Cardiac septum (tissue), 1 donor: ENCODE results near the gene CLDN18. TPM values are rescaled to one million over a fixed set of nuclear protein-coding genes. Genes with fewer than 3 reads are reported as not detected.

Experiments
- DNase-seq: peaks from one replicate; pipeline ENCODE4 v3.0.0-alpha.2; 2020; ENCODE audit warnings: low spot score
- intact Hi-C: fragments of 100-400 bp; cut with DNase I; formaldehyde crosslinking; loops from one replicate; pipeline ENCODE4 v1.14.0; 2022
- total RNA-seq: library from RNA; stranded (reverse); fragmentation: NEBNext Ultra II Directional; extraction: Animal tissue kit (Norgen Biotek cat#: 25700); gene quantifications from one replicate; pipeline ENCODE4 v1.2.1, GENCODE V29; 2021
- donor health status: DM: no; HTN: no; CAD: no.

Gene CLDN18
- total RNA-seq, 1 donor from 2014 or later: not detected

DNA sequence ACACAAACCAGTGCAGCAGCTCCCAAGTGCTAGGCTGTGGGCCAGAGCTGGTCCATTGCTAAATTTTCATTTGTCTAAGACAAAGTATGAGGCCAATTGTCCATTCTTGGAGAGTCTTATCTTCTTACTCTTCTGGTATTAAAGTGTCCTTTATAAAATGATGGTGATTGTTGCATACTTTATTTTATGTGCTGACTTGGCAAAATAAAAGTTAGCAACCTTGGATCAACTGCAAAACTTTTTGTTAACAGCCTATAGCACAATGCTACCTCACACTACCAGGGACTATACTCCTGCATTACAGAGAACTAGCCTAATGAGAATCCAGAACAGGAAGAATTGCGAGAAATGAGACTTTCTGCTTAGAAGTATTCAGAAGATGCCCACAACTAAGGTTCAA, 44.1 kb downstream of the CLDN18 start:
- intact Hi-C loops: loop anchor here (10.0 kb wide), 2 partner anchors 79 to 949 kb away; no protein-coding TSS in a partner anchor
- DNase-seq: no peak

DNA sequence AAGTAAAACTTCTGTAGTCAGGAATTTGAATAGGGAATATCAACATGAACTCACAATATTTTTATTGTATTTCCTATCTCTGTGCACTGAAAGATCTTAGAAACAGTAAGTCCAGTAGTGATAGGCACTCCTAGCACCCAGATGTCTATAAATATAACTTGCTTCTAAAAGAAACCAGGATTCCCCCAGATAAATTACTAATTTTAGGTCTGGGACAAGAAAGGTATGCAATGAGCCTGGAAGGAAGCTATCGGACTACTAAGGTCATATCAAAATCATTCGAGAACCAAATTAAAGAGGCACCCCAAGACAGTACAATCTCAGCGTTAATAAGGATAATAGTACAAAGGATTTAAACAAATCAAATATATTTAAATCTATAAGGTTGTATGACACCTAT, 47.4 kb downstream of the CLDN18 start:
- intact Hi-C loops: loop anchor here (10.0 kb wide), 2 partner anchors 83 to 953 kb away; no protein-coding TSS in a partner anchor
- DNase-seq: no peak

DNA sequence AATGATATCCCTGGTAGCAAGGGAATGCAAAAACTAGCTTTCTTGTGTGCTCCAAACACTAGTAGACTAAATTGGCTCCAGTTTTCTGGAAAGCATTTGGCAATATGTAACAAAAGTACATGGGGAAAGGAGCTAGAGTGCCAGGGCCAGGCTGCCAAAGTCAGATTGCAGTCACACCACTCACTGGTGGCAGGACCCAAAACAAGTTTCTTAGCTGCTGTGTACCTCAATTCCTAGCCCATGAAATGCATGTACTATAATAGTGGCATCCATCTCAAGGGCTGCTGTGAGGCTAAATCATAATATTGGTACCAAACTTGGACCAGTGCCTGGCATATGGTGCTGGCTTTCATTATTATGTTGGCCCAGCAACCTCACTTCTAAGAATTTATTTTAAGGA, 49.3 kb downstream of the CLDN18 start:
- intact Hi-C loops: loop anchor here (10.0 kb wide), 2 partner anchors 84 to 954 kb away; no protein-coding TSS in a partner anchor
- no peak for DNase-seq

DNA sequence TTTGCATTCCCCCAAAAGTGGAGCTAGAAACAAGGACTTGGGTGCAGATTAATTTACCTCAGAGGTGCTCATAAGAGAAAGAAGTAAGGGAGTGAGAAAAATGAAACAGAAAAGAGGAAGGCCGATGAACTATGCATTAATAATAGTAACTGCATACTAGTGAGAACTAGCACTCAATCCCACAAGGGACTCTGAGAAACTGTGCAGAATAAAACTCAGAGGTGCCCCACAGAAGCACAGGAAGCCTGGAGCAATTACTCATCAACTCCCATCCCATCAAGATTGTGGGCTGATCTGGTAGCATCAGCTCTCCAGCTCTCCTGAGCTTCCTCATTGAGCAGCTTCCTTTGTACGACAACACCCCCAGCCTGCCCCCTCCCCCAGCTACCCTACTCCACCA, 50.8 kb downstream of the CLDN18 start:
- intact Hi-C loops: loop anchor here (10.0 kb wide), 2 partner anchors 264 to 364 kb away; partner anchors contain the start of gene NME9
- no peak for DNase-seq

DNA sequence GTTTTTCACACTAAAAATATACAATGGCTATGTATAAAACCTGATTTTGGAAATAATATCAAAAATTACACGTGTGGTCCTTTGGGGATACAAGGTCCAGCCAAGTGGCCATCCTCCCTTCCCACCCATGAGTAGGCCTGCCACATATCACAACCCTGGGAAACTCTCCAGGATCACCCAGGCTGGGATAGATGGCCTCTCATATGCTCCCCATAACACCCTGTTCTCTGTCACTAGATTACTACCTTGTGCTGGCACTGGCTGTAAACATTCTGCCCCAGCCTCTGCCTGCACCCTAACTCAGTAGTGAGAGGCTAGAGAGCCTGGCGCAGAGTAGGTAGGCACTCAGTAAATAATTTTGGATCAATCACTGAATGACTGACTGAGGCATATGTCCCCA, 52.1 kb downstream of the CLDN18 start:
- DNase-seq: no peak
- intact Hi-C loops: loop anchor here (10.0 kb wide), 2 partner anchors 263 to 363 kb away; partner anchors contain the start of gene NME9

DNA sequence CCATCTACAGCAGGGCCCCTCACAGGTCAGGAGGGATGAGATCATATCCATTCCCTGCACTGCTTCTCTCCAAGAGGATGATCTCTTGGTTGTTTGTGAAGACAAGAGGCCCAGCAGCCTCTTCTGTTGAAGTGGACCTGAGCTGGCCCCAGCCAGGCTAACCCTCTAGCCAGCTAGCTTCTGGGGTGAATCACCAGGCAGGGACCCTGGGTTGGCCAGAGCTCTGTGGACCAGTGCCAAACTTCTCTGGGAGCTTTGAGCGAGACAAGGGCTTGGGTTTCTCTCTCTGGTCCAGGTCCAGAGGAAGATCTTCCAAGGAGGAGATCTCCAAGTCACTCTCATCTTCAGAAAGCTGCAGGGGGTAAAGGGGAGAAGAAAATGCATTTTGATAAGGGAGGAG, 52.7 kb downstream of the CLDN18 start:
- intact Hi-C loops: loop anchor here (10.0 kb wide), 2 partner anchors 262 to 362 kb away; partner anchors contain the start of gene NME9
- DNase-seq: no peak

DNA sequence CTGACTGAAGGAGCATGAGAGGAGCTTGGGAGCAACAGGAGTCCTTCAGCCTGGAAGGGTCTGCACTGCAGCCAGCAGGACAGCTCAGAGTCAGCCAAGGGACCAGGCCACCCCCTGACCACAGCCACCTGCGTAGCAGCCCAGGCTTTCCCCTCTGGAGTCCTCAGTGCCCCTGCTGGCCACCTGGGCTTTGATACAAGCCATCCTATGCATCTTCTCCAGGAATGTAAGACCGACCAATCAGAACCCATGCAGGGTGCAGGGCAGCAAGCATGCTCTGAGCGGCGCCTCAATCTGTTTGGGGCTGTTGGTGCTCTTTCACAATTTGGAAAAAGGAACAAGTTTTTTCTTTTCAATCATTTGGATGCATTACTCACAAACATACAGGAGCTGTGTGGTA, 53.5 kb downstream of the CLDN18 start:
- no peak for DNase-seq
- intact Hi-C loops: loop anchor here (10.0 kb wide), 2 partner anchors 261 to 361 kb away; partner anchors contain the start of gene NME9

DNA sequence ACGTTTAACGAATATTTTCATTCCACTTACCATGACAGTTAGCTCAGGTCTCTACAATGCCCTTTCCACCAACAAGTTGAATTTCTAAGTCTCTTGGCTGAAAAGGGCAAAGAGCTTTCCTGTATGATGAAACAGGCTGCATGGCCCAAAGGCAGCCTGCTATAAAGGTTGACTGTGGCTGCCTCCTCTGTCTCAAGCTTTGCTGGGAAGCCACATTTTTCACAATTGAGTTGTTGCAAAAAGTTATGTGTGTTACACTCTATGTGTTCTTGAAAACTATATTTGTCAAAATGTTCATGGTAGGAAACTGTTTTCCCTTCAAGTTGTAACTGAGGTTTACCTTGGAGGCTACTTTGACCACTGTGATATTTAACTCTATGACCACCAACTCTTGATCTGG, 56.0 kb downstream of the CLDN18 start:
- intact Hi-C loops: loop anchor here (5.0 to 10.0 kb wide), 3 partner anchors 106 to 359 kb away; partner anchors contain the start of genes DBR1 and NME9
- DNase-seq: no peak

DNA sequence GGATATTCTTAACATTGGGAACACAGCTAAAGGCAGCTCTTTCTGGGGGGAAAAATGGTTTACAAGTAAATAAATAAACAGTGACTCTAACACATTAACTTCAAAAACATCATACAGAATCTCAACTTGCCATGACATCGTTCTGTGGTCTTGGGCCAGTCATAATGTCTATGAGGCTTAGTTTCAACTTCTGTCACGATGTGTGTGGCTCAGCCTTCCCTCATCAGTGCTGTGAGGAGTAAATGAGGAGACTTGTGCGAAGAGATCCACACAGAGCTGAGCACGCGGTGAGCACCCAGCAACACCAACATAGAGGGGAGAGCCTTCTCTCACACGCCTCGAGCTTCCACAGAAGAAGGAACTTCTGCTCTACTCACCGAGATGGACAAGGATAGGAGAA, 56.4 kb downstream of the CLDN18 start:
- intact Hi-C loops: loop anchor here (5.0 to 10.0 kb wide), 3 partner anchors 106 to 358 kb away; partner anchors contain the start of genes DBR1 and NME9
- DNase-seq: no peak

DNA sequence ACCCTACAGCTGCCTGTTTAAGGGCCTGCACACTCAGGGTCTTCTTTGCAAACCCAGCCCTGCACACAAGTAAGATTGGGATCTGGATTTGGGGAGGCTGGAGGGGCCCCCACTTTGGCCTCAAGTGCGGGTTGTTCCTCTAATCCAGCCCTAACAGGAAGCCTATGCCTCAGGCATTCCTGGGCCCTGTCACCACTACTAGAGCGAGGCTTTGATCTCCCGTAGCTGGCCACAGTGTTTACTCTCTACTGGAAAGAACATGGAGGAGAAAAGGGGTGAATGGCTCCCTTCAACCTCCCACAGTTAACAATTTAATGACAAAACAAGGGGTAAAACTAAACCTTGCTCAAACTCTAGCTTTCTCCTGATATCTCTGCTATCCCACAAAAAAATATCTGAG, 57.0 kb downstream of the CLDN18 start:
- no peak for DNase-seq
- intact Hi-C loops: loop anchor here (5.0 to 10.0 kb wide), 3 partner anchors 105 to 358 kb away; partner anchors contain the start of genes DBR1 and NME9

DNA sequence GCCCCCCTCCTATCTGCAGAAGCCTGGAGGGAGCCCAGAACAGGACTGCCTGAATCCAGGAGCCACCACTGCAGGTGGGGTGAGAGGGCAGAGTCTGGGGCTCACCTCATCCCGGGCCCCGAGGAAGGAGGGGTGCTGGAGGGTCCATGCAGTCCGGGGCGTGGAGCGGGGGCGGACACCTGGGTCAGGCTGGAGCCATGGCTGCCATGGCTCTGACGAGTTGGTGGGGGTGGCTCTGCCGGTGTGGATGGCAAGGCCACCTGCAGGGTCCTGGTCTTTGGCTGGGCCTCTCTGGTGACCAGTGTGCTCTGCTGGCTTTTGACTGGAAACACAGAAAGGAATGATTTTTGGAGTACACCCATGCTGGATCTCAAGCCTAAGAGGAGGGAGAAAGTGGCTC, 58.1 kb downstream of the CLDN18 start:
- intact Hi-C loops: loop anchor here (2.0 to 10.0 kb wide), 4 partner anchors 51 to 357 kb away; partner anchors contain the start of genes DBR1 and NME9
- DNase-seq: no peak

DNA sequence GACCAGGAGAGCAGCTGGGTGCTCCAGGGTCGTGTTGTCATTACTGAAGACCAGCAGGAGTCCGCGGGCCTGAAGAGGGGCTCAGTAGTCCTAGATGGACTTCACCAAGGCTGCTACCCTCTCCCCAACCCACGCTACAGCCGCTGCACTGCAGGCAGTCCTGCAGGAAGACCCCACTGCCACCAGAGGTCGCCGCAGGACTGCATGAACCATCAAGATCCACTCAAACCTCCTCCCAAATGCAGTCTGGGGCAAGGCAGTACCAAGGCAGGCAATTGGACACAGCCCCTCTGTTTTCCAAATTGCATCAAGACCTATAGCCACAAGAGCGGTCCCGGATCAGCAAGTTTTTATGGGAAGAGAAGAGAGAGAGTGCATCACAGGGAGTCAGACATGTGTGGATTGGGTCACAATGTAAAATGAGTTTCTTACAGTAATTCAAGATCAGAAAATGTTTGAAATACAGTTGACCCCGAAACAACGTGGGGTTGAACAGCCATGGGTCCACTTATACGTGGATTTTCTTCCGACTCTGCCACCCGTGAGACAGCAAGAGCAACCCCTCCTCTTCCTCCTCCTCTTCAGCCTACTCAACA, 58.7 kb downstream of the CLDN18 start:
- peak; percentile 92 for DNase-seq
- intact Hi-C loops: loop anchor here (2.0 to 10.0 kb wide), 4 partner anchors 50 to 356 kb away; partner anchors contain the start of genes DBR1 and NME9

DNA sequence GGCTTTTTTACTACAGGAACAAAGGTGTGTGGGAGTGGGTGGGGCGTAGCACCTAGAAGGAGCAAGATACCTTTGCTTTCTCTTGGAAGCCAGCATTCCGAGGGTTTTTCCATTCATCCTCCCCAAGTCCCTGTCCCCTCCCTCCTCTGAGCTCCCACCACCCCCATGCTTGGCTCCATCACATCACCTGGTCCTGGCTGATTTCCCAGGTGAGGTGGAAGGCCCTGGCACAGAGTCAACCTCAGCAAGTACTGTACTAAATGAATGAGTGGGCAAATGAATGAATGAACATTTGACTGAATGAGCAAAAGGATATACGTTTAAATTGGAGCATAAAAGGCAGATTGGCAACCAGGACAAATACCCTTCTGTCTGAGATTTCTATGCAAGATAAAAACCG, 60.0 kb downstream of the CLDN18 start:
- intact Hi-C loops: no loop called here
- DNase-seq: no peak

DNA sequence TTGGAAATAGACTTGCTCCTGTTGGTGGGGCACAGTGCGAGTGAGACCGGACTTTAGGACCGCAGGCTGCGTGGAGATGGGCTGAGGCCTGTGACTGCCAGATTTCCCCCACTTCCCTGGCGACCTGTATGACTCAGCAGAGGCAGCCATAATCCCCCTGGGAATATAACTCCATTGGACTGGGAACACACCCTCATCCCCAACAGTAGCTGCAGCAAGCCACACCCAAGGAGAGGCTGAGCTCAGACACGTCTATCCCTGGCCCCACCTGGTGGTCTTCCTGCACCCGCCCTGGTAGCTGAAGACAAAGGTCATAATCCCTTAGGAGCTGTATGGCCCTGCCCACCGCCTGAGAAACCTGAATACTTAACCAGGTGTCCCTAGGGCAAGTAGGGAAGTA, 62.8 kb downstream of the CLDN18 start:
- no peak for DNase-seq
- intact Hi-C loops: no loop called here

DNA sequence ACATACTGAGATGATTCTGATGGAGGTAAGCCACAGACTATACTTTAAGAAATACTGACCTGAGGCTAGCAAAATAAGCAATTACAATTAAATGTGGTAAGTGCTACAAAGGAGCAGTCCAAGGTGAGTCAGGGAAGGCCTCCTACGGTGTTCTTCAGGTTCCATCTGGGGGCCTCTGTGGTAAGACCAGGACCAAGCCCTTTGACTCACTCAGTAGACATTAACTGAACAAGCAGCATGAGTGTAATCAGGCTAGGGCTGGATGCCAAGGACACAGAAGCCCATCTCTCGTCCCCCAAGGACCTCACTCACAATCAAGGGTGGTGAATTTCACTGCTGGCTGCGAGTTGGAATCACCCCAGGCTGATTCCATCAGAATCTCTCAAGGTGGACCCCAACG, 68.1 kb downstream of the CLDN18 start:
- DNase-seq: no peak
- intact Hi-C loops: no loop called here

DNA sequence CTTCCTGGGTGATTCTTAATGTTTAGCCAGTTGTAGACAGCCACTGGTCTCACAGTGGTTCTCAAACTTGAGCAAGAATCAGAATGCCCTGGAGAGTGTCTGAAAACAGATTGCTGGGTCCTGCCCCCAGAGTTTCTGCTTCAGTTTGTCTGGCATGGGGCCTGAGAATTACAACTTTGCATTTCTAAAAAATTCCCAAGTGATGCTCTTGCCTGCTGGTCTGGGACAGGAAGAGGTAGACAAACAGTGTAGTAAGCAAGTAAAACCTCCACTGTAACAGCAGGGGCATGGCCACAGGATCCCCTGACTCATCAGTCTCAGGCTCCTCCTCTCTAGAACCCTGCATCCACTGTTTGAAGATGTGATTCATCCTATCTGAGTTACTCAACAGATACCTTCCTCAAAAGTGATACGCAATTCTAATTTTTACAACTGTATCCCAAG, 69.0 kb downstream of the CLDN18 start:
- no peak for DNase-seq
- intact Hi-C loops: no loop called here

DNA sequence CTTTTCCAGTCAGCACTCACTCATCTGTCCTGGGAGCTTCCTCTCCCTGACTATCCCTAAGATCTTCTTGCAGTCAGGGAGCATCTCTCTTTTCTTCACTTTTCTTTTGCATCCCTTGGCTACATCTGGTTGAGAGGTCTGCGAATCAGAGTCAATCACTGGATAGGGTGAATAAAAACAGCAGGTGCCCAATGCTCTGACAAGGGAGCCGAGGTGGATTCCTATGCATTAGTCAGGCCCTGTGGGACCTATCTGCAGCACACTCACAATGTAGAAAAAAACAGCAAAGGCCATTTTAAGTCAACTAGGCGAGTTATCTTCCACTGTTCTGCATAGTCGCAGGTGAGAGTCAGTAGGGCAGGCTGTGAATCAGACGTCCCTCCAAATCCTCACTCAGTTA, 69.9 kb downstream of the CLDN18 start:
- DNase-seq: no peak
- intact Hi-C loops: no loop called here

DNA sequence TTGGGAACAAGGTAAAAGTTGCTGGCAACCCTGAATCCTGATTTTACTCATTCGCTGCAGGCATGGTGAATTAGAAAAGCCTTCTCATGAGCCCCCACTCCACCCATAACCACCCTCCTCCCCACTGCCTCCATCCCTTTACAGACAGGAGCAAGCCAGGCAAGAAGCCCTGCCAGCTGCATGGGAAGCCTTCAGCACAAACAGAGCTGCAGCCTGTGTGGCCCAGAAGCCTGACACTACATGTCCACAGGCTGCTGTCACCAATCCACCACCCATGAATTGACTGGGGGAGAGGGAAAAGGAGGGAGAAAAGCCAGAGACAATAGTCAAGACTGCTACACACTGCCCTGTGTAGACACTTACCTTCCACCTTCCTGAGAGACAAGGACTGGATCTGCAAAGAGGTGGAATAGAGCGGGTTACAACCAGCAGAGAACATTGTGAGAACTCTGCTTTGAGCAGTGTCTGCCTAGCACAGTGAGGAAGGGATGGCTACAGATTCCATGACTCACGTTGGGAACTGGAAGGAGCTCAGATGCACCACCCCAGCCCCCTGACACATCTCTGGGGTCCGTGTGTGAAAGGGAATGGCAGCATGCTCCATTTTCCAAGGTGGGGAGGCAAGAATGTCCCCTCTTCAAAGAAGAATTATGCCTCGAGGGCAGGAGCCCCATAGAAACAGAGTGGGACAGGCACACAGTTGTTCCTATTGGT, 71.6 kb downstream of the CLDN18 start:
- intact Hi-C loops: no loop called here
- no peak for DNase-seq

DNA sequence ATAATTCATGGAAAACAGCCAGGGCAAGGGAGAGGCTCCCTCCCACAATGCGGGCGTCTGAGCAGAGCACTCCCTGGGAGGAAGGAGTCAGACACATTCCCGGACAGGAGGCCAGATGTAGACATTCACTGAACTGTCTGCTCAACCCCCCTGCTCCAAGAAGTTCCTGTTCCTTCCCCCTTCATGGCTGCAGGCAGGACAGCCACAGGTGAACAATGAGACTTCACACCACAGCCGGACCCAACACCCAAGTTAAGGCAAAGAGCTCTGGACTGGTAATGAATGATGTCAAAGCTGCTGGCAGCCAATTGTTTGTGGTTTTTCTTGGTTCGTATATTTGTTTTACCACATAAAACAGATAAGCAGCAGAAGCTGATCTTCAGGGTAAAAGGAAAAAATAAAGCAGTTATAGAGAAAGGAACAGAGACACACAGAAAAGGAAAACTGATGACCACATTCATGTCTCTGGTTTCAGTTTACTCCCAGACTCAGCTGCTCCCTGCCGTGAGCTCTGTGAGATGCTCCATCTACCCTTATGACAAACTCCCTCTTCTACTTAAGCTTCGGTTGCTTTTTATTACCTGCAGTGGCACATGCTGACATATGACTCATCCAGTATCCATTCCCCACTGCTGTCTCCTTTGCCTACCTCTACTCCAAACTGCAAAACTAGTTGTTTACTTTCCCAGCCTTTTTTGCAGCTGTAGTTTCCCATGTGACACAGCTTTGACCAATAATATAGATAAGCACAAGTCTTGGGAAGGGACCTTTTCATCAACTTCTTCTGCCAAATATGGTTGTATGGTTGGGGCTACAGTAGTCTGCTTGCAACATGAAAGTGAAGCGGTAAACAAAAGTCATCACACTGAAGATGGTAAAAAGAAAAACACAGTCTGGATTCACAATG, 72.4 kb downstream of the CLDN18 start:
- no peak for DNase-seq
- intact Hi-C loops: no loop called here

DNA sequence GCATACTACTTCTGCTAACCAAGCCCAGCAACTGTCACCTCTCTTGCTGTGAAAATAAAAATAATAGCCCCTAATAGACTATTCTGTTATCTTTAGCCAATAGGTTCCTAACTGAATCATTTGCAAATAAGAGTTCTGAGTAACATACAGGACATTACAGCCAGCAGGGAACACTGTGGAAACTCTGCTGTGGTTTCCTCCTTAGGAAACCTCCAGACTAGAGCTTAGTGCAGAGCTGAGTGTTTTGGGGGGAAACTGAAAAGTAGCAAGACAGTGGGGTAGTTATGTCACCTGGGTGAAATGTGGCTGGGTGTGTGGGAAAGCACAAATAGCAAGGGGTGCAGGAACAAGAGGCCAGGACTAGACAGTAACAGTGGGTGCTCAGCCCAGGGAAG, 73.0 kb downstream of the CLDN18 start:
- DNase-seq: no peak
- intact Hi-C loops: no loop called here
